Endothelial cell of umbilical vein (primary cell): ENCODE results near the gene SUOX.

ENCODE experiments used
- CTCF ChIP-seq, 2 donors: IDR thresholded peaks; 1 replicate in 1 of 2; 2 replicates in 1 of 2; pipeline ENCODE4 v1.5.1; 2011; ENCODE audit warnings: low read length in 2 of 2, mild to moderate bottlenecking in 2 of 2, moderate library complexity in 2 of 2, control low read depth in 1 of 2, inconsistent platforms in 1 of 2, low read depth in 1 of 2; ENCODE audit not compliant: insufficient read depth in 1 of 2; ENCODE audit errors: extremely low read depth in 1 of 2
- EZH2 ChIP-seq: IDR thresholded peaks from 2 replicates; pipeline ENCODE4 v1.6.1; 2012; ENCODE audit warnings: borderline replicate concordance, low read depth, mild to moderate bottlenecking, moderate library complexity, low read length, inconsistent platforms; ENCODE audit not compliant: severe bottlenecking
- POLR2A ChIP-seq: IDR thresholded peaks from 2 replicates; pipeline ENCODE4 v1.6.1; 2012; ENCODE audit warnings: low read depth, mild to moderate bottlenecking, control low read depth, low read length
- POLR2AphosphoS5 ChIP-seq: IDR thresholded peaks from 2 replicates; pipeline ENCODE4 v1.6.1; 2012; ENCODE audit warnings: low read depth, mild to moderate bottlenecking, control low read depth, low read length, moderate library complexity; ENCODE audit not compliant: insufficient read depth
- TF ChIP-seq, protein P1 (sequence below): IDR thresholded peaks from 2 replicates; pipeline ENCODE4 v1.6.1; 2011; ENCODE audit not compliant: insufficient read depth, insufficient read length

DNA sequence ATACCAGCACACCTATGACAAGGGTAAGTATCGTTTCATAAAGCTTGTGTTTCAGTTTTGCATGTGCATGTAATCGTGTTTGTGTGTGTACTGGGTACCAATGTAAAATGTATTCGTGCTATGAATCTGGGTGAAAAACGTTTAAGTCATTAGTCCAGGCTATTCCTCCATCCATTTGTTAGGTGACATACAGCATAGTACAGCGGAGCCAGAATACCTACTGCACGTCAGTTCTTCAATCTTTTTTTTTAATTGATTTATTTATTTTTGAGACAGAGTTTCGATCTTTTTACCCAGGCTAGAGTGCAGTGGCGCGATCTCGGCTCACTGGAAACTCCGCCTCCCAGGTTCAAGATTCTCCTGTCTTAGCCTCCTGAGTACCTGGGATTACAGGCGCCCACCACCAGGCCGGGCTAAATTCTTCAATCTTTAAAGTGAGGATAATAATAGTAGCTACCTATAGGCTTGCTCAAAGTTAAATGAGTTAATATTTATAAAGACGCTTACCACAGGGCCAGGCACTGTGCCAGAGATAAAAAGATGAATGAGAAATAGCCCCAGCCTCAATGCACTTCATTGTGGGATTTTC is 44.0 kb downstream of the SUOX start:
- TF ChIP-seq CTCF (IDR thresholded peaks at IDR 0.05; ENCODE audit: extremely low read depth in 1 of 2, insufficient read depth in 1 of 2, low read depth in 1 of 2, low read length in 2 of 2): no peak
- TF ChIP-seq POLR2AphosphoS5: no peak
- no peak for TF ChIP-seq EZH2
- TF ChIP-seq POLR2A: no peak
- TF ChIP-seq, protein P1, sequence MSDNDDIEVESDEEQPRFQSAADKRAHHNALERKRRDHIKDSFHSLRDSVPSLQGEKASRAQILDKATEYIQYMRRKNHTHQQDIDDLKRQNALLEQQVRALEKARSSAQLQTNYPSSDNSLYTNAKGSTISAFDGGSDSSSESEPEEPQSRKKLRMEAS: no peak
